ENCODE results near the gene STK35.
"Not testable (repeated sequence)": the region's sequence is repeated elsewhere in the genome, so short reads cannot be mapped to it uniquely, and the experiment has no call there.

STK35 gene

GRCh38 chr20:2163312-2163711, 61.7 kb downstream of the STK35 start:
- DNase-seq (ENCODE audit: low spot score), result no peak

GRCh38 chr20:2163757-2164156, 62.1 kb downstream of the STK35 start:
- DNase-seq (ENCODE audit: low spot score), result no peak

- DNase-seq (ENCODE audit: low spot score), result no peak
Measured at GRCh38 chr20:2164421-2164820, 62.8 kb downstream of the STK35 start.

DNA sequence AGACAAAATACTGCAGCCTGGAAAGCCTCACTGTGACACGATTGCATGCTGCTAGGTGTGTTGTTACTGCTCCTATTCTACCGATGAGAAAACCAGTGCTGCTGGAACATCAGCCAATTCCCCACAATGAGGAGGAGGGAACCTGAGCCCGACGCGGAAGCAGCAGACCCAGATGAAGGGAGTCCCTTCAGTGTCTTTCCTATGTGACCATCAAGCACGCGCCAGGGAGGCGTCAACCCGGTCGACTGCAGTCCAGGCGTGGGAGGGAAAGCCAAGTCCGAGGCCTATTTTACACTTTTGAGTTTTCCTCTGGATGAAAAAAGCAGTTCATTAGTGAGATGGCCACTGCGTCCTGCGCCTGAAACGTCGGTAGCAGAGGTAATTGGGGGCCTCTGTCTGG, 63.3 kb downstream of the STK35 start:
- no peak for DNase-seq (ENCODE audit: low spot score)

GRCh38 chr20:2165871-2166270, 64.2 kb downstream of the STK35 start:
- no peak for DNase-seq (ENCODE audit: low spot score)

DNA sequence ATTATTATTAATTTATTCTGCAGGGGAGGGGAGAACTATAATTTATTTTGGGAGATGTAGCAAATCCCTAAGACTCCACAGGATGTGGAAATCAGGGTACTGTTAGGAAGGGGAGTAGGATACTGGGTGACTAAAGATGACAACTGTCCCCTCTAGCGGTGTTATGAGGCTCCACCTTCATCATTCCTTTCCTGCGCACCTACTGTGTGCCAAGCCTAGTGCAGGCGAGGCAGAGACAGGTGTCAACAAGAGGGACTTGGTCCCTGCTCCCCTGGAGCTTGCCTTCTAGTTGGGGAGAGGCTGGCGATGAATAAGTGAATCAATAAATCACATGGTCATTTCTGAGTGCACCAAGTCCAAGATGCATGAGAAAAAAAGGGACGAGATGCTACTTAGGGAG, 65.5 kb downstream of the STK35 start:
- DNase-seq (ENCODE audit: low spot score), result no peak

DNA sequence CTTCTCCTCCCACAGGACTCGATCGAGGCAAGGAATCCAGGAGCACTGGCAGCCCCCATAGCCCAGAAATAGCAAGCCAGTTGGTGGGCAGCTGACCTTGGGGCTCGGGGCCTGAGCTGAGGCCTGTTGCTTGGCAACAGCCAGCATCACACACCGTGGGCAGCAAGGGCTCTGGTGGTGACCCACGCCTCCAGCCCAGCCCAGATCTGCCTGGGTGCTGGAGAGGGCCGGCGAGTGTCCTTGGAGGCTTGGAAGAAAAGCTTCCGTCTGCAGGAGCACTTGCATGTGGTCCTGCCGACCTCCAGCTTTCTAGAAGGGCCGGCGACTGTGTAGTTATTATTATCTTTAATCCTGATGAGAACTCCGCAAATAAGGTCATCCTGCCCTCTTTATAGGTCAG, 67.3 kb downstream of the STK35 start:
- DNase-seq (ENCODE audit: low spot score), result no peak

DNA sequence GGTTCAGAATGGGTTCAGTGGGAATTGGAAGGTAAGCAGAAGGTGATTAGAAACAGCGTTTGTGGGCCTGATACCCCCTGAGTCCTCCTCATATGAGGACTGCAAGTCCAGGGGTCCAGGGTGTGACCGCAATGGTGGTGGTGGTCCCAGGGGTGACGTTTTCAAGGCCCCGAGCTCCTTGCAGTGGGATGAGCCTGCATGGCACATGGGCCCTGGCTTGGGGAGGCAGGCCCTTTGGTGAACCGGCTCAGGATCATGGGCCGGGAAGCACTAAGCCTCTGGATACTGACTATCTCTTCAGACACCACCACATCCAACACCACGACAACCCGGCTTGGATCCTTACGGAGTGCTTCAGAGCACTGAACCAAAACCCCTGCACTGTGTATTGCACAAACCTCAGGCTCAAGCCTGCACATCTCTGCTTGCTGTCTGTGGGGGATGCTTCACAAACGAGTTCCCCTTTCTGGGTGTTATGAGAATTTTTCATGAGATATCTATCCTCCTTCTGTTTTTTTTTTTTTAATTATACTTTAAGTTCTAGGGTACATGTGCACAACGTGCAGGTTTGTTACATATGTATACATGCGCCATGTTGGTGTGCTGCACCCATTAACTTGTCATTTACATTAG, 67.9 kb downstream of the STK35 start:
- no peak for DNase-seq (ENCODE audit: low spot score)

- no peak for DNase-seq (ENCODE audit: low spot score)
Measured at GRCh38 chr20:2170404-2170803, 68.8 kb downstream of the STK35 start.

GRCh38 chr20:2171266-2171790, 69.7 kb downstream of the STK35 start:
- DNase-seq (ENCODE audit: low spot score), result no peak

DNA sequence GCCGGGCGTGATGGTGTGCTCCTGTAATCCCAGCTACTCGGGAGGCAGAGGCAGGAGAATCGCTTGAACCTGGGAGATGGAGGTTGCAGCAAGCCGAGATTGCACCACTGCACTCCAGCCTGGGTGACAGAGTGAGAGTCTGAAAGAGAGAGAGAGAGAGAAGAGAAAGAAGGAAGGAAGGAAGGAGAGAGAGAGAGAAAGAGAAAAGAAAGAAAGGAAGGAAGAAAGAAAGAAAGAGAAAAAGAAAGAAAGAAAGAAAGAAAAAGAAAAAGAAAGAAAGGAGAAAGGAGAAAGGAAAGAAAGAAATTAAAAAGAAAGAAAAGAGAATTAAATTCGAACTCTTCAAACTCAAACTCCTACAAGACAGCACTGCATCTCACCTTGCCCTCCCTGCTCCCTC, 70.2 kb downstream of the STK35 start:
- DNase-seq (ENCODE audit: low spot score), result not testable (repeated sequence)

DNA sequence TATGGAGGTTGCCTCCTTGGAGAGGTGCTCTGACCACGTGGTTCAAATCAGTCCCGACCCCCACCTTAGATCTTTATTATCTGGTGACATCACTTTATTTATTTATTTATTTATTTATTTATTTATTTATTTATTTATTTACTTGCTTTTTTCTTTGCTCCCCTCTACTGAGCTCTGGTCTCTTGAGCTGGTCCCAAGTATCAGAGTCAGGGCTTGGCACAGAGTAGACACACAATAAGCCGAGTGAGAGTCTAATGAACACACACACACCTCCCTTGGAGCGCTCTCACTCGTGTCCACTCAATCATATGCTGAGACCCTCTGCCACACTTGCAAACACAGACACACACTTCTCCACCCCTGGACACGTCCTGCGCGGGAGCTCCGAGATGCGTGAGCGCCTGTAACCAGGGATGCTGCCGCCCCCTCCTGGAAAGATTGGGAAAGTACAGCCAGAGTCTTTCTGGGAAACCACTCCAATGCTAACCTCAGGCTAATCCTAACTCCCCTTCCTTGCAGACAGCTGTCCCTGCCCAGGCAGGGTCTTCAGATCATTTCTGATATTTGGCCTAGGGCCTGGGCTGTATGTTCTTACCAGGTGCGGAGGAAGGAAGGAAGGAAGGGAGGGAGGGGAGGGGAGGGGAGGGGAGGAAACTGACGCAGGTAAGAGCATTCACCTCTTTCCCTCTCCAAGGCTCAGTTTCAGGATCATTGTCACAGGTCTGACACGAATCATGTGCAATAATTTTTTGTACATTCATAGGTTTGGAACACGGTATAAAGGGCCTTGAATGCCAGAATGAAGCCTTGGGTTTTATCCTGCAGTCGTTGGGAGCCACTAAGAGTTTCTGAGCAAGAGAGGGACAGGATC, 70.9 kb downstream of the STK35 start:
- peak; percentile 68 for DNase-seq (ENCODE audit: low spot score)

- DNase-seq (ENCODE audit: low spot score), result no peak
Measured at GRCh38 chr20:2173186-2173585, 71.6 kb downstream of the STK35 start.

DNA sequence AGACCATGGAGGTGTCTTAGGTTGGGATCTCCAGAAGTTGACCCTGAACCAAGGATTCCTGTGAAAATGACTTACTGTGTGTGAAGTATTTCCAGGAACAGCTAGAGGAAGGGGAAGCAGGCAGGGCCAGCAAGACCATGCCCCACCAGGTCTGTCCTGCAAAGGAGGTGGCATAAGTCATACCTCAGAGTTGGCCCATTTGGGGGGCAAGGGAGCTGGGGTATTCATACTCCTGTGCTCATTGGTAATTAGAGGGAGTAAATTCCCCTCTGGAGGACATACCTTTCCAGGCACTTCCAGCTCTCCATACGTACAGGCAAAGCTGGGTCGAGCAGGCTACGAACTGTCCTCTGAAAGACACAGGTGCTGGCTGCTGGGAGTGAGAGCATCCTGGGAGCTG, 72.4 kb downstream of the STK35 start:
- no peak for DNase-seq (ENCODE audit: low spot score)

GRCh38 chr20:2176946-2177345, 75.3 kb downstream of the STK35 start:
- no peak for DNase-seq (ENCODE audit: low spot score)

DNA sequence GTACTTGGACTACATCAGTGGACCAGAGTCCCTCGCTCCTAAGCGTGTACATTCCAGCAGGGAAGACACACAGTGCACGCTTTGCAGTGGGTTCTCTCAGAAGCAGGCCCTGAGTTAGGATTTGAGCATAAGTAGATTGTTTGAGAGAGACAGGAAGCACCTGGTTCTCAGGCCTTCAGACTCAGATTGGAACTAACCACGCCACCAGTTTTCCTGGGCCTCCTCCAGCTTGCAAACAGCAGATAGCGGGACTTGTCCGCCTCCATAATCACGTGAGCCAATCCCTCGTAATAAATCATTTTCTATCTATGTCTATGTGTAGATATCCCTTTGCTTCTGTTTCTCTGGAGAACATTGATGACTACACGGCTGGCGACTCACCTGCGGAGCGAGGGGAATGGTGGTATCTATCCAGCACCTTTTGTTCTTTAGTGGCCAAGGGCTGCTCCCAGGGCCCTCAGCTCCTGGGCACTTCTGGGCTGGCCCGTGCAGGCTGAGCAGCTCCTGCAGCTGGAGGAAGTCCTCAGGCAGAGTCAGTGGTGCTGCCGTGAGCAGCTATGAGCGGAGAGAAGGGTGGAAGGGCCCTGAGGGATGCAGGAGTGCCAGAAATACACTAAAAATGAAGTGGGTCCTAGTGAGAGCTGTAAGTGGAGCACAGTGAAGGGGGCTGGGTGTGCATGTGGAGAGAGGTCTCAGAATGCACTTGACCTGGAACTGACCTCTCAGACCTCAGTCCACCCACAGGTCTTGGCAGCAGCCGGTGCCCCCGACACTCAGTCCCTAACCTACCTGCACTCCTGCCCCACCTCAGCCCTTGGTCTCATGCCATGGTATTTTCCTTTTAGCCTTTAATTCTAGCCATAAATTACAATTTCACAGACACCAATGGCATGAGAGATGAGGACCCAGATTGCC, 76.9 kb downstream of the STK35 start:
- DNase-seq (ENCODE audit: low spot score), result no peak

GRCh38 chr20:2179233-2179580, 77.6 kb downstream of the STK35 start:
- no peak for DNase-seq (ENCODE audit: low spot score)

- no peak for DNase-seq (ENCODE audit: low spot score)
Measured at GRCh38 chr20:2179949-2180348, 78.3 kb downstream of the STK35 start.

- DNase-seq (ENCODE audit: low spot score), result no peak
Measured at GRCh38 chr20:2183381-2183780, 81.8 kb downstream of the STK35 start.

DNA sequence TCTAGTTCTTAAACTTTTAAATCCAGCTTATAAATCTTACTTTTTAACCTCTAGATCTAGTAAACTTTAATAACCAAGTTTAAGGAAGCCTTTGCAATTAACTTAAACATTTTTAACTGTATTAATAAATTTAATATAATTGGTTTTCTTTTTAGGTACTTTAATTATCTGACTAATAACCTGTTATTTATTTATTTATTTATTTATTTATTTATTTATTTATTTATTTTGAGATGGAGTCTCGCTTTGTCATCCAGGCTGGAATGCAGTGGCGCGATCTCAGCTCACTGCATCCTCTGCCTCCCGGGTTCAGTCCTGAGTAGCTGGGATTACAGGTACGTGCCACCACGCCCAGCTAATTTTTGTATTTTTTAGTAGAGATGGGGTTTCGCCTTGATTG, 83.3 kb downstream of the STK35 start:
- DNase-seq (ENCODE audit: low spot score), result not testable (repeated sequence)

DNA sequence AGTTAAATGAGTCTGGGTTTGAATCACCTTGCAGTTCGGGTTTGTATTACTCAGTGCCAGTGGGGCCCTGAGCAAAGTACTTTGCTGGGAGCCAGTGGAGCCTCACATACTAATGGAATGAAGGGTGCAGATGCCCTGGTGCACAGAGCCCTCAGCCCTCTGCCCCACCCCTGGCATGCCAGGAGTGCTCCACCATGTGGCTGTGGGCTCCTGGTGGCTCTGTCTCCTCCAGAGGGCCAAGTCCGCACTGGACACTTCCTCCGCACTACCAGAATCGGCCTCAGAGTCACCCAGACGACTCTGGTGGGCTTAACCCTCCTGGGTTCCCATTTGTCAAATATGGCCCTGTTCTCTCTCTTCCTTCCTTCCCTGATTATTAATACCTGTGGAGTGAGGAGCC, 94.0 kb downstream of the STK35 start:
- DNase-seq (ENCODE audit: low spot score), result no peak

DNA sequence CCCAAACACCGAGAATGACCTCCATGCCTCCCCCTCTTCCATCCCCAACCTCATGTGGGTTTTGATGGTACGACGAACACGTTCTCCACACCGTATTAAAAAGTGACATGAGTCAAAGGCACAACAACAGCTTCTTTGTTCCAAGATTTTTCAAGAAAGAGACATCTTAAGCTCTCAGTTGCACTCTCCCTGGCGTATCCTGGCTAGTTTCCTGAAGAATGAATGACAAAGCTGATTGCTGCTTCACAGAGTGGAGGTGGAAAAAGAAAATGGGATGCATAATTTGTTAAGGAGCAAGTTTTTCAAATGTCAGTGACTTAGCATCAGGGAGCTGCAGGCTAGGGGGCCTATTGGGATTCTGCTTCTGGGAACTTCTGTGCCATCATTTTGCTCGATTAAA, 95.5 kb downstream of the STK35 start:
- DNase-seq (ENCODE audit: low spot score), result no peak
